GM19452 (cell line): ENCODE measurements around the gene SRBD1.

ENCODE experiments used
- ATAC-seq: cut with Tn5 transposase; IDR thresholded peaks from one replicate; pipeline ENCODE4 v1.9.1; 2021; ENCODE audit not compliant: unreplicated experiment

The SRBD1 gene

DNA sequence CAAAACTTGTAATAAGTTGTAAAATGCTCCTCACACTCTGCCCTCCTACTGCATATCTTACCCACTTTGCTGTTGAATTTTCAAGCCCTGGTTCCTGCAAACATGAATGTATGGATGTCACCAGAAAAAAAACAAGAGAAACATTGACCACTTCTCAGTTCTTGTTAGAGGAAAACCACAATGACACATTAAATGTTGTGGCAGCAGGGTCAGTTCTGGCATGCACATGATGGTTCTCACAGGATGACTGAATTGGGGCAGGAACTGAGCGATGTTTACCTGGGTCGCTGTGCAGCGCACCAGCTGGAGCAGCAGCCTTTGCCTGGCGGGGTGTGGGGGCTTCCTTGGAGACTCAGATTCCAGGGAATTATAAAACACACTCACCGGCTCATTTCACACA, 26.4 kb upstream of the SRBD1 start:
- peak; percentile 90 for ATAC-seq

DNA sequence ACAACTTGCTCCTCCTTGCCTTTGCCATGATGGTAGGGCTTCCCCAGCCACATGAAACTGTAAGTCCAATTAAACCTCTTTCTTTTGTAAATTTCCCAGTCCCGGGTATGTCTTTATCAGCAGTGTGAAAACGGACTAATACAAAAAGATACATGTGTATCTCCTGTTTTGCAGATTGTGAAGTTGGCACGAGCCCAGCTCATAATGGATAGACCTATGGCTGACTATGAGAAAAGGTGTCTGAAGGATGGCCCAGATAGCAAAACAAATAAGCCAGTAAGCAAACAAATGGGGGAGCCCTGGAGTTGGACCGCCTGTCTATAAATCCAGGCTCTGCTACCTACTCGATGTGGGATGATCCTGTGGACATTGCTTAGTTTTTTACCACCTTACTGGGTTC, 24.9 kb upstream of the SRBD1 start:
- no peak for ATAC-seq

DNA sequence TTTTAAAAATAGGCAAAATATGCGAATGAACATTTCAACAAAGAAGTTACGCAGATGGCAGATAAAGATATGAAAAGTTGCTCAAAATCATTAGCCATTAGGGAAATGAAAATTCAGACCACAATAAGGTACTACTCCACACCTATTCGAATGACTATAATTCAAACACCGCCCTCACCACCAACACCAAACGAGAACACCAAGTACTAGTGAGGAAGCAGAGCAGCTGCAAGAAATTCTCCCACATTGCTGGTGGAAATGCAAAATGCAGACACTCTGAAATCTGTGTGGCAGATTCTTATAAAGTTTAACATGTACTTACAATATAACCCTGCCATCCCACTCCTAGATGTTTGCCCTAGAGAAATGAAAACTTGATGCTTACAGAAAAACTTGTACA, 23.2 kb upstream of the SRBD1 start:
- ATAC-seq, result no peak

DNA sequence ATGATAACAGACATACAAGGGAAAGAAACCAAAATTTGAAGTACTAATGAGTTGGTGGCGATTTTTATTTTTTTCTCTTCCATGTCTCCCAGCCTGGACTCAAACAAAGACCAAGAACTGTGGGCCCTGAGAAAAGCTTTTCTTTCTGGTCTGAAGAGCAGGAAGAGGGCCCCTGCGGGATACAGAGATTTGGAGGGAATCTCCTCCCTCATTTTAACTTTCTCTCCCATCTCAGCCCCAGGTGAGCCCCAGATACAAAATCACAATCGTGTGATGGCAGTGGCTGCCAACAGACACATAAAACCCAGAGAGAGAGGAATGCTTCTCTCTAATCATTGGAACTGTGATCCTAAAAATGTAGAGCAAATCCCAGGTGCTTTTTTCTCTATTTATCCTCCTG, 20.9 kb upstream of the SRBD1 start:
- no peak for ATAC-seq

DNA sequence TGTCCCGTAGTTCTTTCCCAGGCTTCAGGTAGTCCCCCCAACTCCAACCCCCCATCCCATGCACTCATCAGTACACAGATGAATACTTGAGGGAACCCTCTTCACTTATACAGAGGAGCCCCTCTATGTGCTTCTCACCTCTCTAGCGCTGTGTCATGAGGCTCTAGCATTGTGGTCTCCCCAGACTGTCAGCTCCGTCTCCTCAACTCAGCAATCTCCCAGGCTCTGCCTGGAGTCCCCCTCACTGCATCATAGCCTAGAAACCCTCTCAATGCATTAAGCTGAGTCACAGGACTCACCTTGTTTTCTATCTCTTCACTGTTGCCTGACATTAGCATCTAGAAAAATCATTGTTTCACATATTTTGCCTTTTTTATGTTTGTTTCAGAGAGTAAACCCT, 20.3 kb upstream of the SRBD1 start:
- no peak for ATAC-seq

DNA sequence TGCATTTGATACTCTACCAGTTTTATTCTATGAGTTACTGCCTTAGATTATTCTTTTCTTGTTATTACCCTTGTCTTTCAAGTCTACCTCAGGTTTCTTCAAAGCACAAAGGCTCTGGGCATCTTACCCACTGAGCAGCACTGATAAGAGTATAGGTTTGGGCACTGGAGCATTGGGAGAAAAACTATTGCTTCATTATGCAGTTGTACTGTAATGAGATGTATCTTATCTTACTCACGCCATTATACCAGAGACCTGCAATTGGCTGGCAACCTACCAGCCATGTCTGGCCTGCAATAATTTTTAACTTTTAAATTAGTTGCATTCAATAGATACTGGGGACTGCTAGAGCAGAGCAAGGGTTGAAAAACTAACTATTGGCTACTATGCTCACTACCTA, 18.9 kb upstream of the SRBD1 start:
- no peak for ATAC-seq

DNA sequence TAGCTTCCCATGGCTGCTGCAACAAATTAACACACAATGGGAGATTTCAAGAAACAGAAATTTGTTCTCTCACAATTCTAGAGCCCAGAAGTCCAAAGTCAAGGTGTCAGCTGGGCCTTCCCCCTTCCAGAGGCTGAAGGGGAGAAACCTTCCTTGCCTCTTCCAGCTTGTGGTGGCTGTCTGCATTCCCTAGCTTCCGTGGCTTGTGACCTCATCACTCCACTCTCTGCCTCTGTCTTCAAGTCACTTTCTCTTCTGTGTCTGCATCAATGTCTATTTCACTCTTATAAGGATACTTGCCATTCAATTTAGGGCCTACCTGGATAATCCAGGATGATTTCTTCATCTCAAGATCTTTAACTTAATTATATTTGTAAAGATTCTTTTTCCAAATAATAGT, 16.8 kb upstream of the SRBD1 start:
- ATAC-seq, result no peak

DNA sequence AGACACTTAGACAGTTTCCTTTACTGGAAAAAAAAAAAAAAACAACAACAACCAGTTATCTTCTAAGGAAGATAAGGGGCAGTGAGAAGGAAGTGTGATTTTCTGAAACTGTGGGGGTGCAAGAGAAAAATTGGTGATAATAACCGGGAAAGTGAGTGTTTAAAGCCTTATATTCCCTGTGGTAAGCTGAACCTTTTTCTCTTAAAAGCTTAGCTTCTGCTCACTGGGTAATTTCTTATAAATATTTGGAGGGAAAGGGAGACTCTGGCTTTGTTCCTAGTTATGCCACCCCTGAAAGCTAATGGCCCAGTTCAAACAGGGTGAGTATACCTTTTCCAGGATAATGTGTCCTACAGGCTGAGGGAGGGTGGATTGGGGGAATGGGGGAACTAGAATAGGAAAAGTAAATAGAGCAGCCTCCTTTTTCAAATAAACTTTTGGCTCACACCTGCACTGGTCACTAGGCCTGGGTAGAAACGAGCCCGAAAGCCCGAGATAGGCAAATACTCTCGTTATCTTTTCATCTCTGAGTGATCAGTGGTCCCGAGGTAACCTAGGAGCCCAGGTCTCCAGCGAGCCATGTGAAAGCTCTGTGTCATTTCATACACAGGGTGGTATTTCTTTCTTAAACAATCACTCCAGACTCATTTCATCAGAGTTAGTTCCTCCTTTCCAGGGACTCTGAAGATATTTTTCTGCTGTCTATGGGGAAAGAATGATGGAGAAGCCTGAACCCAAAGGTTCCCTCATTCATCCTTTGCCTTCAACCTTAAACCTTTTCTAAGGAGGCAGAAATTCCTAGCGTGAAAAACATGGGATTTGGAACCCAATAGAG, 15.5 kb upstream of the SRBD1 start:
- ATAC-seq, result no peak

DNA sequence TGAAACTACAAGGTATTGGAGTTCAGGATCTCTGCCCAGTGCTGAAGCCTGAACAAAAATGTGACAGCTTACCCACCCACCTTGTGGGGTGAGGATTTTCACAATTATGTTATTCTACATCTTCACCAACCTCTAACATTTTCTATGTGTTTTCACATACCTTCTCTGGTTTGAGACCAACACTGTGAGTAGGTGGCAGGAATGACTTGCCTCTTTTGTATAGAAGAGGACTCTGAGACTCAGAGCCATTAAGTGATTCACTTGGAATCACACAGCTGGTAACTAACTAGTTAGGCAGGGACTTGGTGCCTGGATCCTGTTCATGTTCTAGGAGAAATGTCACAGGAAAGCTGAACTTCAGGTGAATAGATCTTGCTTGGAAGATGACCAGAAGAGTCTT, 14.8 kb upstream of the SRBD1 start:
- ATAC-seq, result no peak

DNA sequence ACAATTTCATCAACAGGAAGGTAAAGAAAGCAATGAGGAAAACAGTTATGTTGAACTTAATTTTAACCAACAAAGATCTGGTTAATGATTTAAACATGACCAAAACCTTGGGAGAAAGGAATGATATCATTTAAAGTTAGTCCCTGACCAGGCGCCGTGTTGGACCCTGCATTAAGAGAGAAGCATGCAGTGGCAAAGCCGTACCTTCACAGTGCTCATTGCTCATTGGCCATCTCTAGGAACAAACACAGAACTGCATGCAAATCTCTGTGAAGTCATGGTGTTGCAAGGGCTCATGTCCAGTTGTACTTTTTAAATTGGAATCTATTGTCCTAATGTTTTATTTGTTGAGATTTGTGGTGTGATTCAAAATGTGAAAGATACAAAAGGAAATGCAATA, 12.0 kb upstream of the SRBD1 start:
- ATAC-seq, result no peak

DNA sequence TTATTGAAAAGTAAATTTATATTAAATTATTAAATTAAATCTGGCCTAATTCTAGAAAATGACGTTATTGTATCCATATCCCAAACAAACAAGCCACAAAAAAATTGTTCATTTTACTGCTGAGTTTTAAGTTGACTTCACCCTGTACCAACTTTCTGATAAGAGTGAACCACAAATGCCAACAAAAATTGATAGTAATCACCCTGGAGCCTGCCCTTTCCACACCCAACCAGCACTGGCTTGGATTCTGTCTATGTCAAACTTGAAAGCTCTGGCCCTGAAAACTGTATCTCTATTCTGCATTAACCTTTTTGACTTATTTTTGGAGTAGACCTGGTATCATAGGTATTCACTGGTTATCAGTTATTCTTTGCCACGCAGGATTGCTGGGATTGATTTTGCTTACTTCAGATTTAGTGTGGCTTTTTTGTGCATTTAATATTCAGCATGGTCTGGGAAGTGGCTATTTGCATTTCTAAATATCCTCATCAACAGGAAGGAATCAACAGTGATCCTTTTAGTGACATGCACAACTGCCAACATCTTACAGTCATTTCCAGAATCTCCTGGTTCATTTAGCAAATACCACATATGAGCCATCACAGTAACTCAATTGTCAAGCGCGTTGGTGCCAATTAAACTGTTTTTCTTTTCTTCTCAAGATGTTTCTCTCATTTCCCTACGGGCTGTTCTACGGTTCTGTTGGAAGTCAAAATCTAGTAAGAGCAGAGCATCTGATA, 11.4 kb upstream of the SRBD1 start:
- no peak for ATAC-seq

DNA sequence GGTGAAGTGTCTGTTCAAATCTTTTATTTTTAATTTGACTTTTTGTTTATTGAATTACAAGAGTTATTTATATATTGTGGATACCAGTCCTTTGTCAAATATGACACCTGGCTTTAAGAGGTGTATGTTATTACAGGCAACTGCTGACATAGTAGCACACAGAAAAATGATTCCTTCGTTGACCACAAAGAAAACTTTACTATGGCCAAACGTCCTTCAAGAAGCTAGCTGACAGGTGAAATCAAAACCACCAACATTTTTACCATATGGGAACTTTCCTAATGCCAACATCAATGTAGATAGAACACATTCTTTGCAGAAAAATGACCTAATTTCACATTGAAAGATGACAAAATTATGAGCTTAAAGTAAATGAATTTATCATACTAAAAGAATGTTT, 6.4 kb upstream of the SRBD1 start:
- no peak for ATAC-seq

DNA sequence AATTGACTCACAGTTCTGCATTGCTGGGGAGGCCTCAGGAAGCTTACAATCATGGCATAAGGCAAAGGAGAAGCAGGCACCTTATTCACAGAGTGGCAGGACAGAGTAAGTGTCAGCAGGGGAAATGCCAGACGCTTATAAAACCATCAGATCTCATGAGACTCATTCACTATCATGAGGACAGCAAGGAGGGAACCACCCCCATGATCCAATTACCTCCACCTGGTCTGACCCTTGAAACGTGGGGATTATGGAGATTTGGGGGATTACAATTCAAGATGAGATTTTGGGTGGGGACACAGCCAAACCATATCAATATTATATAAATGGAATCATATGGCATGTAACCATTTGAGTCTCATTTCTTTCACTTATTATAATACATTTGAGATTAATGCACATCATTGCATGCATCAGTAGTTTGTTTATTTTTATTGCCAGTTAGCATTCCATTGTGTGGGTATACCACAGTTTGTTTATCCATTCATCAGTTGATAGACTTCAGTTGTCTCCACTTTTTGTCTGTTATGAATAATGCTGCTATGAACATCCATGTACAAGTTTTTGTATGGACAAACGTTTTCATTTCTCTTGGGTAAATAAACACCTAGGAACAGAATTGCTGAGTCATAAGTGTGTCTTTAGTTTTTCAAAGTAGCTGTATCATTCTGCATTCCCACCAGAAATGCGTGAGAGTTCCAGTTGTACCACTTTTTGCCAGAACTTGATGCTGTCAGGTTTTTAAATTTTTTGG, 5.8 kb upstream of the SRBD1 start:
- ATAC-seq, result no peak

DNA sequence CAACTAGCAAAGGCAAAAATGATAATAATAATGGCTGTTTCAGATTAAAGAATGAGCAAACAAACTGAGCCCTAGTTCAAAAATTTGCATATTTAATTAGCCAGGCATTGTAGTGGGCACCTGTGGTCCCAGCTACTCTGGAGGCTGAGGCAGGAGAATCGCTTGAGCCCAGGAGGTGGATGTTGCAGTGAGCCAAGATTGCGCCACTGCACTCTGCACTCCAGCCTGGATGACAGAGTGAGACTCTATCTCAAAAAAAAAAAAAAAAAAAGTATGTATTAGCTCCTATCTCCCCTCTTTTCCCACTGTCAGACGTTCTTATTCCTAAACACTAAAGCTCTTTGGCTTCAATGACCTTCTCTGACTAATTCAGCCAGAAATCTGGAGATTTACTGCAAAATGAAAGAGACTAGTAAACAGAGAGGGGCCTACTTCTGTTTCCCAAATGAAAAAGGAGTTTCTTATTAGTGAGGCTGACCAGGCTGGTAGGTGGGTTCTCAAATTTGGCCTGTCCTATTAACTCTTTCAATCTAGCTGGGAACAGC, 3.9 kb upstream of the SRBD1 start:
- no peak for ATAC-seq

DNA sequence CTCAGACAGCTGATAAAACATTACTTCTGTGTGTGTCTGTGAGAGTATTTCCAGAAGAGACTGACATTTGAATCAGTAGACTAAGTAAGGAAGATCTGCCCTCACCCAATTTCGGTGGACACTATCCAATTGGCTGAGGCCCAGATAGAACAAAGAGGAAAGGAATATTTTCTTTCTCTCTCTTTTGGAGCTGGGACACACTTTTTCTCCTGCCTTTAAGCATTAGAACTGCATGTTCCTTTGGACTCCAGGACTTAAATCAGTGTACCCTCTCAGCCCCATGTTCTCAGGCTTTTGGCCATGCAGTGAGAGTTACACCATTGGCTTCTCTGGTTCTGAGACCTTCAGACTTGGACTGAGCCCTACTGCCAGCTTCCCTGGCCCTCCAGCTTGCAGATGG, 3.3 kb upstream of the SRBD1 start:
- no peak for ATAC-seq

DNA sequence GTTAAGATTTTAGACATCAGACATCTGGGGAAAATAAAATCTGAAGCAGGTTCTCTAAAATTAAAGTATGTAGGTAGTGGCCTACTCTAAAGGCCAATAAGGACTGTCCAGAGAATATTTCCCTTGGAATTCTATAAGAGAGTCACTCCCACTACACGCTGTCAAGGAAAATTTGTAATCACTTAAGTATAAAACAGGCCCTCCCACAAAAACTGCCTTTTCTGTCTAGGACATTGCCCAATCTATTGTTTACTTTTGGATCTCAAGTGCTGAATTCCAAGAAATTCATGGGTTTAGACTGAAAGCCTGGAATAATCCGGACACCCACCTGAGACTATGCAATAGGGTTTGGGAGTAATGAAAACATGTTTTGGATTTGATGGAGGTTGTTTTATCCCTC, 1.7 kb upstream of the SRBD1 start:
- no peak for ATAC-seq

DNA sequence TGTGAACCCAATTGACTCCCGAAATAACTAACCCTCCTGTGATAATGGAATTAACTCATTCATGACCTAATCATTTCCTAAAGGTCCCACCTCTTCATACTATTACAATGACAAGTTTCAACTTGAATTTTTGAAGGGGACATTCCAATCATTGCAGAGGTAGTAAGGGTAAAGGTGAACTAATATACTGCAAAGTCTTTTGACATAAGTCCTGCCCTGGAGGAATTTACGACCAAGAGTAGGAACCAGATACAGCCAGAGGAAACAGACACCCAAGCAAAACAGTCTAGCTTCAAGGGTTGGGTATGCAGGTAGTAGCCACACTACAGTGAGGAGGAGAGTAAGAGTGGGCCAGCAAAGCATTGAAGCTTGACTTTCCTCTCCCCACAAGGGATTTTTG, 1.2 kb upstream of the SRBD1 start:
- no peak for ATAC-seq

DNA sequence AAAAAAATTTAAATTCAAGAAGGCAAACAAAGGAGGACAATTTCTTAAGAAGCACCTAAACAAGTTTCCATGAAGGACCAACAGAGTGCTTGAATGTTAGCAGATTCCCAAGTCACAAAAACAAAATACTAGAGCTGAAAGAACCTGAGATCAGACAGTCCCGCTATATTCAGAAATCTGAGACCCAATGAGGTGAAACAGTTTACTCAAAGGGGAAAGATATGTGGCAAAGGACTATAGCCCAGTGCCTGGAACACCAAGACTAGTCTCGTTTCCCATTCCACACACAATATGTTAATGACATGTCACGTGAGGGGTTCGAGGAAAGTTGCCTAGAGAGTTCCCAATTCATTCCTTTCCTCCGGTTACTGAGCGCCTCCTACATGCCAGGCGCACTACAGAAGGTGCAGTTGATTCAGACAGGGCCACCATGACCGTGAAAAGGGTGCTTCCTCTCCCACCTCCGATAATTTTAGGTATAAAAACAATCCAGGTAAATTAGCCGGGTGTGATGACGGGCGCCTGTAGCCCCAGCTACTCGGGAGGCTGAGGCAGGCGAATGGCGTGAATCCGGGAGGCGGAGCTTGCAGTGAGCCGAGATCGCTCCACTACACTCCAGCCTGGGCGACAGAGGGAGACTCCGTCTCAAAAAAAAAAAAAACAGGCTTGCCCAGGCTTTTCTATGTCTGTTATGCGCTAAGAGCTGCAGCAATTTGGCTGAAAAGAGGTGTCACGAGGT, 617 bp downstream of the SRBD1 start:
- ATAC-seq, result peak; percentile 44

DNA sequence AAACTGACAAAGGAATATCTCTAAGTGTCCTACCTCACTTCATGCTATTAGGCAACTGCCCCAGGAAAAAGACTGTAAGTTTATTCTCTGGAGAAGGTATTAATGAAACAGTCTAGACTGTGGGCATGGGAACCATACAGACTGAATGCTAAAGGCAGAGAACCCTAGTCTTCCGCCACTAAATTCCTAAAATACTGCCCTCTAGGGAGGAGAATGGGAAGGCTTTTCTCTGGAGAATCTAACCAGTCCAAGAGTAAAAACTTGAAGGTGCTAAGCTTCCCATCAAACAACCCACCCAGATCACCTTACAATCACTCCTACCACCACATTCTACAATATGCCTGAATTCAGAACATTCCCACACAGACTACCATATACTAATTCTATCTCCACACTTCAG, 3.4 kb downstream of the SRBD1 start:
- no peak for ATAC-seq

DNA sequence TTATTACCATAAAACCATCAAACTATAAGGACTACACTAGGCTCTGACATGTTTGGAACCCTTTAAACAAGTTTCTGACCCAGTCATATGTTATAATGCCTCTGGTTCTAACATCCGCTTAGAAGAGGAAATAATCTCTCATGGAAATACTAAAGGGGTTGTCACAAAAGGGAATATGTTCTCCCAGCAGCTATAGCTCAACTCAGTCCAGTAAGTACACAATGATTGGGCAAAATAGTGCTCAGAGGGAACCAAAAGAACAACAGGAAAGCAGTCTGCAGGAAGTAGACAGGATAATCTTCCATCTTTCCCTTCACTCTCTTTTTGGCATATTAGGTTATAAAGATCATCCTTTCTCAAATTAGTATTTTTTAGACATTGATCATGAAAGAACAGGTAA, 4.3 kb downstream of the SRBD1 start:
- no peak for ATAC-seq

DNA sequence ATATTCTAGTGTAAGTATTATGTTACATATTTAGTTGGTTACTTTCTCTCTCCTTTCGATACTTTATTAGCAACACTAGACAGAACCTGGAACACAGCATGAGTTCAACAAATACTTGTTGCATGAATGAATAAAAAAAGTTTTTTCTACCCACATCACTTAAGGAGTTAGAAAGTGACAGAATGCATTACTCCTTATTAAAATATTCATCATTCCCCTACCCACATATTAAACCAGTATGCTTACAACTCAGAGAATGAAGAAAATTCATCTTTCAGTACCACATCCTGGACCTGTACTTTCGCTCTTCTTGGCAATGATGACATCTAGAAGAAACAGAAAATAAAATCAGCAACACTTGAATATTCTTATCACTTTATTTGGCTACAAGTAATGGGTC, 6.0 kb downstream of the SRBD1 start:
- ATAC-seq, result no peak
